H54 (cell line): ENCODE measurements around the gene VIPR1.
"Not testable (repeated sequence)": the region's sequence is repeated elsewhere in the genome, so short reads cannot be mapped to it uniquely, and the experiment has no call there.

Source experiments
- DNase-seq: peaks from one replicate; pipeline ENCODE4 v3.0.0; 2011; ENCODE audit warnings: low spot score, mixed read lengths; ENCODE audit not compliant: insufficient read length
- FAIRE-seq: peaks from 3 replicates; lab custom pipeline; 2011; peaks lifted over from hg19 to GRCh38; lab: Jason Lieb, UNC
- POLR2A ChIP-seq: IDR thresholded peaks from 2 replicates; pipeline ENCODE4 v1.6.1; 2011; ENCODE audit warnings: low read depth, mild to moderate bottlenecking, low read length

VIPR1 gene

GRCh38 chr3:42544492-42545283 is 42.2 kb downstream of the VIPR1 start:
- FAIRE-seq (no peak), DNase-seq (no peak)
- TF ChIP-seq POLR2A: no peak

- DNase-seq (no peak), FAIRE-seq (no peak)
- no peak for TF ChIP-seq POLR2A
Measured at GRCh38 chr3:42545284-42545900, 42.9 kb downstream of the VIPR1 start.

GRCh38 chr3:42546691-42547213 is 44.3 kb downstream of the VIPR1 start:
- FAIRE-seq: no peak
- DNase-seq: no peak
- TF ChIP-seq POLR2A: no peak

GRCh38 chr3:42547401-42547945 is 45.0 kb downstream of the VIPR1 start:
- DNase-seq (peak; percentile 51), FAIRE-seq (no peak)
- no peak for TF ChIP-seq POLR2A

GRCh38 chr3:42549131-42549530 is 46.7 kb downstream of the VIPR1 start:
- no peak for FAIRE-seq
- no peak for TF ChIP-seq POLR2A

GRCh38 chr3:42550250-42550649 is 47.8 kb downstream of the VIPR1 start:
- TF ChIP-seq POLR2A: no peak
- FAIRE-seq: no peak
- no peak for DNase-seq

More at GRCh38 chr3:42549131-42549530, 46.7 kb downstream of the VIPR1 start:
- DNase-seq: no peak

GRCh38 chr3:42552830-42553229 is 50.4 kb downstream of the VIPR1 start:
- FAIRE-seq: no peak
- TF ChIP-seq POLR2A: no peak
- DNase-seq: no peak

GRCh38 chr3:42556089-42556632 is 53.7 kb downstream of the VIPR1 start:
- FAIRE-seq (no peak), DNase-seq (no peak)
- no peak for TF ChIP-seq POLR2A

GRCh38 chr3:42556817-42557216 is 54.4 kb downstream of the VIPR1 start:
- DNase-seq, FAIRE-seq: not testable (repeated sequence)

- FAIRE-seq (no peak), DNase-seq (no peak)
Measured at GRCh38 chr3:42557854-42558253, 55.4 kb downstream of the VIPR1 start.

GRCh38 chr3:42562047-42562907 is 59.8 kb downstream of the VIPR1 start:
- DNase-seq (no peak), FAIRE-seq (no peak)
- TF ChIP-seq POLR2A: no peak

More at GRCh38 chr3:42557854-42558253, 55.4 kb downstream of the VIPR1 start:
- no peak for TF ChIP-seq POLR2A

- no peak for TF ChIP-seq POLR2A
- FAIRE-seq (no peak), DNase-seq (no peak)
Measured at GRCh38 chr3:42569593-42570142, 67.2 kb downstream of the VIPR1 start.

GRCh38 chr3:42572278-42572677 is 69.8 kb downstream of the VIPR1 start:
- TF ChIP-seq POLR2A: no peak
- peak; percentile 48 for DNase-seq
- peak; percentile 87 for FAIRE-seq
